Measurements from ENCODE around the gene MS4A13.
"Not testable (repeated sequence)": the region's sequence is repeated elsewhere in the genome, so short reads cannot be mapped to it uniquely, and the experiment has no call there.

MS4A13 gene

GRCh38 chr11:60532383-60532782, 17.2 kb downstream of the MS4A13 start:
- not testable (repeated sequence) for DNase-seq

DNA sequence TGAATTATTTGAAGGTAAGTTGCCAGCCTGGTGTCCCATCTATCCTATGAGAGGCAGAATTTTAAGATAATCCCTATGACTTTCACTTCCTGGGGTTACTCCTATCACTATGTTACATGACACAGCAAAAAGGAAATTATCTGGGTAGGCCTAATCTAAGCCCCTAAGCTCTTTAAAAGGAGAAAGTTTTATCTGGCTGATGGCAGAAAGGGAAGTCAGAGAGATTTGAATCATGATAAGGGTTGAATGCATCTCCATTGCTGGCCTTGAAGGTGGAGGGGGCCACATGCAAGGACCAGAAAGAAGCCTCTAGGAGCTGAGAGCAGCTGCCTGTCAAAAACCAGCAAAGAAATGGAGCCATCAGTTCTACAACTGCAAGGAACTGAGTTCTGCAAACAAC, 23.4 kb downstream of the MS4A13 start:
- not testable (repeated sequence) for DNase-seq

GRCh38 chr11:60544077-60544476, 28.9 kb downstream of the MS4A13 start:
- DNase-seq = no peak

- DNase-seq = no peak
These were observed 46.1 kb downstream of the MS4A13 start for GRCh38 chr11:60561254-60561653.

DNA sequence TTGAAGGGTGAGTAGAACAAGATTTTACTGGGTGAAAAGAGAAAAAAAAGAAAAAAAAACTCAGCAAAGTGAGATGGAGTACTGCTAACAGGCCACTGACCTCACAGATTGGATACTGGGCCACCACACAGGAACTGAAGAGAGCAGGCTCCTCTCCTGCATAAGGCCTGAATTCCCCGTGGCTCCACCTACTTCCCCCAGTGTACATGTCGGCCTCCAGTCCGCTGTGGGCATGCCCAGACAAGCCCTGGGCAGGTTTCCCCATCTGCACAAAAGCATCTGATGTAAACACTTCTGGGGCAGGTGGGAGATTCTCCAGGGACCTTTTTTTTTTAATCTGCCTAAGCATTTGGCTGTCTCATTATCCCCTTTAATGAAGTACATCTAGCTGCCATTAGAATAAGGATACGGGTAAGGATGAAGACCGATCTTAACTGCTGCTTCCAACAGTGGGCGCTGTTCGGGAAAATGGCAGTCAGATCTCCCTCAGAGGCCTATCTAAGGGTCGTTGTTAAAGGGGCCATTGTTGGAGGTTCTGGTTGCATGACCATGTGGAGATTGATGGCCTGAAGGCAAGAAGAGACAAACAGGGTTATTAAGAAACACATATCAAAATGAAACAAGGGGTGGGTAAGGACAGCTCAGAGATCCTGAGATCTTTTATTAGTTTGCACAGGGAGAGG, 48.5 kb downstream of the MS4A13 start:
- no peak for DNase-seq

DNA sequence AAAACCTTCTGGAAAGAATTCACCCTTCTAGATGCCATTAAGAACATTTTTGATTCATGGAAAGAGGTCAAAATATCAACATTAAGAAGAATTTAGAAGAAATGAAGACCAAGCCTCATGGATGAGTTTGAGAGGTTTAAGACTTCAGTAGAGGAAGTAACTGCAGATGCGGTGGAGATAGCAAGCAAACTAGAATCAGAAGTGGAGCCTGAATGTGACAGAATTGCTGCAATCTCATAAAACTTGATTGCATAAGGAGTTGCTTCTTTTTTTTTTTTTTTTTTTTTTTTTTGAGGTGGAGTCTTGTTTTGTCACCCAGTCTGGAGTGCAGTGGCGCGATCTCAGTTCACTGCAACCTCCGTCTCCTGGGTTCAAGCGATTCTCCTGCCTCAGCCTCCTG, 51.6 kb downstream of the MS4A13 start:
- DNase-seq = no peak

GRCh38 chr11:60570970-60571369, 55.8 kb downstream of the MS4A13 start:
- no peak for DNase-seq

DNA sequence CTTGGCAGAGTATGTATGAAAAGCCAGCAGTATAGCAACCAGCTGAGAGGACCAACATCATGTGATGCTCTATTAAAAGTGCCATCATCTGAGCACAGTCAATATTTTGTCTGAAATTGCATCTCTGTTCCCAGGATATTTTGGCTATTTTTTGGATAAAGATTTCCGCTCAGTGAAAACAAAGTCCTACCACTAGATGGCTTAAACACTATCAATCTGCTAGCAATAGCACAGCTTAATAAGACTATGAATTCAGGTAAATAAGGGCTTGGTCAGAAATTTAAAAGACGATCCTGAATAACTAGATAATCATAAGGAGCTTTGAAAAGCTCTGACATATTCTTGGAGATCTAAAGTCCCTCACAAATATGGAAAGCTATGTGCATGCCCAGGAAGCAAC, 74.4 kb downstream of the MS4A13 start:
- no peak for DNase-seq
